Measurements from ENCODE around the gene KBTBD4.

DNA sequence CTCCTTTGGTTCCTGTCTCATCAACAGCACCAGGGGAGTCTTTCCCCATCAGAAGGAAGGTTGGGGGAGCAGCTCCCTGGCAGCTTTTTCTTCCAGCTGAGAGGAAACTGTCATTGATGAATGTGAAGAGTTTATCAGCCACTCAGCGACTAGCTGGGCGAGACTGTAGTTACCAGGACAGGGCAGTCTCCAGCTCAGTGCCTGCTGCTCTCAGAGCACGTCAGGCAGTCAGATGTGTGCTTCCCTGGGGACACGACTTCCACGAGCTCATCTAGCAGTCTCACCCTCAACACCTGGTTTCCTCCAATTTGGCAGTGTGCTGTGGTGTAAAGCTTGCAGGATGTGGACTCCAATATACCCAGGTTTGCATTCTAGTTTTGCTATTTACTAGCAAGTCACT is 28.0 kb upstream of the KBTBD4 start:
- TF ChIP-seq EP300 (IDR thresholded peaks at IDR 0.05): no peak
- TF ChIP-seq, protein P1, sequence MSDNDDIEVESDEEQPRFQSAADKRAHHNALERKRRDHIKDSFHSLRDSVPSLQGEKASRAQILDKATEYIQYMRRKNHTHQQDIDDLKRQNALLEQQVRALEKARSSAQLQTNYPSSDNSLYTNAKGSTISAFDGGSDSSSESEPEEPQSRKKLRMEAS (IDR thresholded peaks at IDR 0.05): no peak
- no peak for TF ChIP-seq CHD2 (IDR thresholded peaks at IDR 0.05; ENCODE audit: low read length, partially characterized antibody)
- TF ChIP-seq POLR2A (IDR thresholded peaks at IDR 0.05; ENCODE audit: low read length): no peak
- TF ChIP-seq BHLHE40 (IDR thresholded peaks at IDR 0.05; ENCODE audit: low read depth, low read length): no peak
- TF ChIP-seq, protein P2, sequence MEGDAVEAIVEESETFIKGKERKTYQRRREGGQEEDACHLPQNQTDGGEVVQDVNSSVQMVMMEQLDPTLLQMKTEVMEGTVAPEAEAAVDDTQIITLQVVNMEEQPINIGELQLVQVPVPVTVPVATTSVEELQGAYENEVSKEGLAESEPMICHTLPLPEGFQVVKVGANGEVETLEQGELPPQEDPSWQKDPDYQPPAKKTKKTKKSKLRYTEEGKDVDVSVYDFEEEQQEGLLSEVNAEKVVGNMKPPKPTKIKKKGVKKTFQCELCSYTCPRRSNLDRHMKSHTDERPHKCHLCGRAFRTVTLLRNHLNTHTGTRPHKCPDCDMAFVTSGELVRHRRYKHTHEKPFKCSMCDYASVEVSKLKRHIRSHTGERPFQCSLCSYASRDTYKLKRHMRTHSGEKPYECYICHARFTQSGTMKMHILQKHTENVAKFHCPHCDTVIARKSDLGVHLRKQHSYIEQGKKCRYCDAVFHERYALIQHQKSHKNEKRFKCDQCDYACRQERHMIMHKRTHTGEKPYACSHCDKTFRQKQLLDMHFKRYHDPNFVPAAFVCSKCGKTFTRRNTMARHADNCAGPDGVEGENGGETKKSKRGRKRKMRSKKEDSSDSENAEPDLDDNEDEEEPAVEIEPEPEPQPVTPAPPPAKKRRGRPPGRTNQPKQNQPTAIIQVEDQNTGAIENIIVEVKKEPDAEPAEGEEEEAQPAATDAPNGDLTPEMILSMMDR (IDR thresholded peaks at IDR 0.05): no peak
- TF ChIP-seq, protein P3, sequence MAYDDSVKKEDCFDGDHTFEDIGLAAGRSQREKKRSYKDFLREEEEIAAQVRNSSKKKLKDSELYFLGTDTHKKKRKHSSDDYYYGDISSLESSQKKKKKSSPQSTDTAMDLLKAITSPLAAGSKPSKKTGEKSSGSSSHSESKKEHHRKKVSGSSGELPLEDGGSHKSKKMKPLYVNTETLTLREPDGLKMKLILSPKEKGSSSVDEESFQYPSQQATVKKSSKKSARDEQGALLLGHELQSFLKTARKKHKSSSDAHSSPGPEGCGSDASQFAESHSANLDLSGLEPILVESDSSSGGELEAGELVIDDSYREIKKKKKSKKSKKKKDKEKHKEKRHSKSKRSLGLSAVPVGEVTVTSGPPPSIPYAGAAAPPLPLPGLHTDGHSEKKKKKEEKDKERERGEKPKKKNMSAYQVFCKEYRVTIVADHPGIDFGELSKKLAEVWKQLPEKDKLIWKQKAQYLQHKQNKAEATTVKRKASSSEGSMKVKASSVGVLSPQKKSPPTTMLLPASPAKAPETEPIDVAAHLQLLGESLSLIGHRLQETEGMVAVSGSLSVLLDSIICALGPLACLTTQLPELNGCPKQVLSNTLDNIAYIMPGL (CRISPR knock-in tag; IDR thresholded peaks at IDR 0.05; ENCODE audit: borderline replicate concordance): no peak
